Body of pancreas (tissue), 4 donors: ENCODE results near the gene EPB41L5. TPM values are rescaled to one million over a fixed set of nuclear protein-coding genes. Genes with fewer than 3 reads are reported as not detected.

ENCODE experiments used
- ATAC-seq: fragments of 150-250 bp; one replicate; pipeline ENCODE4 v1.9.1; 2016
- DNase-seq, 4 donors: peaks; one replicate each; pipeline ENCODE4 v3.0.0-alpha.2; 2019
- H3K27ac ChIP-seq, 4 donors: fragments of 200-600 bp; sonication (generic); 1 replicate in 3 of 4; 2 replicates in 1 of 4; pipeline versions ENCODE4 v1.5.1 to v1.6.1; 2016 to 2019; ENCODE audit warnings: mild to moderate bottlenecking in 1 of 4, mixed read lengths in 1 of 4, moderate library complexity in 1 of 4
- H3K27me3 ChIP-seq, 2 donors: fragments of 200-600 bp; sonication (generic); one replicate each; pipeline ENCODE4 v1.6.0; 2016; ENCODE audit warnings: mild to moderate bottlenecking in 1 of 2
- H3K36me3 ChIP-seq, 2 donors: fragments of 200-600 bp; sonication (generic); replicated peaks in 1 of 2; 2 replicates each; pipeline ENCODE4 v1.5.1; 2016; ENCODE audit warnings: low read depth in 2 of 2; ENCODE audit not compliant: insufficient read depth in 1 of 2
- H3K4me1 ChIP-seq: fragments of 200-600 bp; sonication (generic); one replicate; pipeline ENCODE4 v1.6.0; 2016
- H3K4me3 ChIP-seq, 2 donors: fragments of 200-600 bp; sonication (generic); 1 replicate in 1 of 2; 2 replicates in 1 of 2; pipeline ENCODE4 v1.5.1; 2016 to 2019
- H3K9me3 ChIP-seq, 3 donors: fragments of 200-600 bp; sonication (generic); 1 replicate in 2 of 3; 2 replicates in 1 of 3; pipeline ENCODE4 v1.5.1; 2016
- POLR2A ChIP-seq, 3 donors: fragments of 450-650 bp; IDR thresholded peaks; one replicate each; pipeline ENCODE4 v1.6.1; 2016; ENCODE audit warnings: antibody characterized with exemption in 3 of 3, mild to moderate bottlenecking in 2 of 3
- WGBS, 2 donors: methylation state at CpG; one replicate each; pipeline ENCODE4 v1.1.5; 2017; 5-methylcytosine and 5-hydroxymethylcytosine counted together
- intact Hi-C: fragments of 100-400 bp; cut with DNase I; formaldehyde crosslinking; loops from one replicate; pipeline ENCODE4 v1.15.1; 2023
- total RNA-seq, 2 donors: library from RNA; depleted of rRNA; stranded (reverse); fragments of >200 nt; gene quantifications; one replicate each; pipeline ENCODE4 v1.1.0, GENCODE V29; 2016
- TF ChIP-seq, protein P1 (sequence below), 7 experiments: fragments of 450-650 bp in 4 of 7; fragments of 200-600 bp in 3 of 7; sonication (generic) in 3 of 7; IDR thresholded peaks; one replicate each; pipeline ENCODE4 v1.5.1; 2016 to 2019; ENCODE audit warnings: antibody characterized with exemption in 7 of 7

The EPB41L5 gene
- total RNA-seq, 2 donors from 2014 or later = 27.2 to 32.6 TPM

DNA sequence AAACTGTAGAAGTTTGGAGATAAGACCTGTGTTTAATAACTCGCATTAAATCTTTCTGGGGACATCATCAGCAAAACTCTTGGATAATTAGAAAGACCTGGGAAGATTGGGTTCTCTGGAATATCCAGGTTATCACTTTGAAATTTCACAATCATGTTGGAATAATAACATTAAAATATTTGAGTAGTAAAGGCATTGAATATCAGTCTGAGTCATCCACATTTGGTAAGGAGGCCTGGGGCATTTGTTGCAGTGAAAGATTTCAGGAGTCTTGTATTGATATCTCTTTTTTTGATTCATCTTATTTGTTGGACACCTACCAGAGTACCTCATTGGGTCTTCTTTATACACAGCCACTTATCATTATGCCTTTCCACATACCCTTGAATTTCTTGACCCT is 95.9 kb downstream of the EPB41L5 start:
- Histone ChIP-seq H3K9me3 (no peaks in the 10 kb centered on the region), H3K36me3 (peaks cover 0 to 6% of the 10 kb centered on the region in 2 donors), H3K27ac (no peak overlapping the region), H3K4me3 (no peak overlapping the region), H3K4me1 (peaks cover 20% of the 10 kb centered on the region), H3K27me3 (no peaks in the 10 kb centered on the region)
- 92% methylated on average over 1 of the region's 1 CpG for WGBS, 2 donors
- DNase-seq (no peak), ATAC-seq (no peak)
- TF ChIP-seq POLR2A (IDR thresholded peaks at IDR 0.05) = no peak
- TF ChIP-seq, protein P1, sequence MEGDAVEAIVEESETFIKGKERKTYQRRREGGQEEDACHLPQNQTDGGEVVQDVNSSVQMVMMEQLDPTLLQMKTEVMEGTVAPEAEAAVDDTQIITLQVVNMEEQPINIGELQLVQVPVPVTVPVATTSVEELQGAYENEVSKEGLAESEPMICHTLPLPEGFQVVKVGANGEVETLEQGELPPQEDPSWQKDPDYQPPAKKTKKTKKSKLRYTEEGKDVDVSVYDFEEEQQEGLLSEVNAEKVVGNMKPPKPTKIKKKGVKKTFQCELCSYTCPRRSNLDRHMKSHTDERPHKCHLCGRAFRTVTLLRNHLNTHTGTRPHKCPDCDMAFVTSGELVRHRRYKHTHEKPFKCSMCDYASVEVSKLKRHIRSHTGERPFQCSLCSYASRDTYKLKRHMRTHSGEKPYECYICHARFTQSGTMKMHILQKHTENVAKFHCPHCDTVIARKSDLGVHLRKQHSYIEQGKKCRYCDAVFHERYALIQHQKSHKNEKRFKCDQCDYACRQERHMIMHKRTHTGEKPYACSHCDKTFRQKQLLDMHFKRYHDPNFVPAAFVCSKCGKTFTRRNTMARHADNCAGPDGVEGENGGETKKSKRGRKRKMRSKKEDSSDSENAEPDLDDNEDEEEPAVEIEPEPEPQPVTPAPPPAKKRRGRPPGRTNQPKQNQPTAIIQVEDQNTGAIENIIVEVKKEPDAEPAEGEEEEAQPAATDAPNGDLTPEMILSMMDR (IDR thresholded peaks at IDR 0.05) = no peak
- intact Hi-C loops = no loop called here

DNA sequence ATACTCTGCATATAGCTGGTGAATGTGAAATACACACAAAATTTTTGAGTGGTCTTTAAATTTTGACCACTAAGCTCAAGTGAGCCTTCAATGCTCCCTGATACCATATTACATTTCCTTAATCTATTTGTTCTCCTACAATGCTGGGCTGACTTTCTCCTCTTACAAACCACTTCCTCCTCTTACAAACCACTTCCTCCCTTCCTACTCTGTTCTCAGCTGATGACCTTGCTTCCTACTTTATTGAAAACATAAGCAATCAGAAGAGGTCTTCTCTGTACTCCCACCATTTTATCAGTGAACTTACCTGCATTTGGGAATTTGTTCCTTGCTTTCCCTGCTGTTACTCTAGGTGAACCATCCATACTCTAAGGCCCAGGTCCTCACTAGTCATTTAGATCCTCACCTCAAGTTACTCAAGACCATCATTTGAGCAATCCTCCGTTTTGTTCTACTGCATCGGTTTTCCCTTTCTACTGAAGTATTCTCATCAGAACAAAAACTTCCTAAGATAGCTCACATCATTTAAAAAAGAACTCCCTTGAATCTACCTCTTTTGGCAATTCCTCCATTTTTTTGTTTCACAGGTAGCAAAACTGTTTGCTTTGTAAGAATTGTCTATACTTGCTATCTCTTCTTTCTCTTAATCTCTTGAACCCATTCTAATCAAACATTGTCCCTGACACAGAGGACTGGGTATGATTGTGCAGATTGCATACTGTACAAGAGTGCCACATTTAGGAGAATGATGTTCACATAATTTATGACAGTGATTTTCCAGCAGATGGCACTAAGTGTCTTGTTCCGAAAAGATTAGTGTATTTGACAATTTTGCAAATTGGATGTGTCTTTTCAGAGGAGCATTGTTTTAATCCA is 96.5 kb downstream of the EPB41L5 start:
- intact Hi-C loops = no loop called here
- H3K27ac ChIP-seq = no peak overlapping the region
- no peaks in the 10 kb centered on the region for H3K27me3 ChIP-seq
- no peak for DNase-seq
- ATAC-seq = no peak
- WGBS, 2 donors = 72 to 81% methylated on average over 3 of the region's 3 CpGs
- H3K9me3 ChIP-seq = no peaks in the 10 kb centered on the region
- TF ChIP-seq POLR2A (IDR thresholded peaks at IDR 0.05) = no peak
- TF ChIP-seq, protein P1 (IDR thresholded peaks at IDR 0.05) = peak in 1 of 7 experiments; percentile 23
- H3K36me3 ChIP-seq = no peaks in the 10 kb centered on the region
- H3K4me3 ChIP-seq = no peak overlapping the region
- peaks cover 20% of the 10 kb centered on the region for H3K4me1 ChIP-seq

DNA sequence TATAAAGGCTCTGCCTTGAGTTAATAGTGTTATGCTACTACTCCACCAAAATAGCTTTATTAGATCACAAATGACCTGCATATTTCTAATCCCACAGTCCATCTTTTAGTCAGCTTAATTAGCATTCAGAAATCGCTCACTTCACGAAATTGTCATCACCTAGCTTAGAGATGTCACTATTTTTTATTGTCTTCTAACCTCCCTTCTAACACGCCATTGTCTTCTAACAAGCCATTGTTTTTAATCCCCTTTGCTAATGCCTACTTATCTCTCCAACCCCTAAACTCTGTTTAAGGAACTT is 97.1 kb downstream of the EPB41L5 start:
- H3K27ac ChIP-seq = no peak overlapping the region
- WGBS, 2 donors = 90 to 91% methylated on average over 3 of the region's 3 CpGs

DNA sequence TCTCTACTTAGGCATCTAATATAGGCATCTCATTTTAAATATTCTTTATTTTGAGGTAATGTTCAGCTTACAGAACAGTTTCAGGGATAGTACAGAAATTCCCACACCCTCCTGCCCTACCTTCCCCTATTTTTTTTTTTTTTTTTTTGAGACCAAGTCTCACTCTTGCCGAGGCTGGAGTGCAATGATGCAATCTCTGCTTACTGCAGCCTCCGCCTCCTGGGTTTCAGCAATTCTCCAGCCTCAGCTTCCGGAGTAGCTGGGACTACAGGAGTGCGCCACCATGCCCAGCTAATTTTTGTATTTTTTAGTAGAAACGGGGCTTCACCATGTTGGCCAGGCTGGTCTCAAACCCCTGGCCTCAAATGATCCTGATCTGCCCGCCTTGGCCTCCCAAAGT is 97.6 kb downstream of the EPB41L5 start:
- intact Hi-C loops = no loop called here
- ATAC-seq = no peak
- Histone ChIP-seq H3K4me3 (no peak overlapping the region), H3K27ac (no peak overlapping the region), H3K9me3 (no peaks in the 10 kb centered on the region), H3K27me3 (no peaks in the 10 kb centered on the region), H3K36me3 (no peaks in the 10 kb centered on the region), H3K4me1 (peaks cover 20% of the 10 kb centered on the region)
- peak in 1 of 4 donors; percentile 28 for DNase-seq
- TF ChIP-seq, protein P1 (IDR thresholded peaks at IDR 0.05) = no peak
- TF ChIP-seq POLR2A (IDR thresholded peaks at IDR 0.05) = no peak
- WGBS, 2 donors = 74 to 96% methylated on average over 6 of the region's 6 CpGs

More for the DNA sequence above, 97.1 kb downstream of the EPB41L5 start:
- DNase-seq (no peak), ATAC-seq (no peak)
- Histone ChIP-seq H3K27me3 (no peaks in the 10 kb centered on the region), H3K9me3 (no peaks in the 10 kb centered on the region), H3K4me1 (peaks cover 20% of the 10 kb centered on the region), H3K36me3 (no peaks in the 10 kb centered on the region), H3K4me3 (no peak overlapping the region)
- intact Hi-C loops = no loop called here
- TF ChIP-seq POLR2A (IDR thresholded peaks at IDR 0.05) = no peak
- TF ChIP-seq, protein P1 (IDR thresholded peaks at IDR 0.05) = no peak

DNA sequence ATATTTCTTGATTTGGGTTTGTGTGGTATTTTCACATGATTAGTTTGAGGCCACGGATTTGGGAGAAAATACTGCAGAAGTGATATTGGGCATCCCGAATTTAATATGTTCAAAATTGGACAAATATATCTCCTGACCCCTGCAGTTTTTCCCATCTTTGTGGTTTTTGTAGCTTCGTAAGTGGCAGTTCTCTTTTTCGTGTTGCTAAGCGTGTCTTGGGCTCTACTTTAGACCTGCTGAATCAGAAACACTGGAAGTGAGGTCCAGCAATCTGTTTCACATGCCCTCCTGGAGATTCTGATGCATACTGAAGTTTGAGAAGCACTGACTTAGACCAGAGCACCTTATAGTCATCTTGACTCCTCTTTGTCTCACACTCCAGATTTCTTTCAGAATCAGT is 98.3 kb downstream of the EPB41L5 start:
- no peak for ATAC-seq
- intact Hi-C loops = no loop called here
- 85 to 93% methylated on average over 5 of the region's 5 CpGs for WGBS, 2 donors

More for the DNA sequence above, 98.3 kb downstream of the EPB41L5 start:
- no peaks in the 10 kb centered on the region for H3K27me3 ChIP-seq
- no peaks in the 10 kb centered on the region for H3K36me3 ChIP-seq
- no peak overlapping the region for H3K27ac ChIP-seq
- TF ChIP-seq, protein P1 (IDR thresholded peaks at IDR 0.05) = no peak
- no peak for TF ChIP-seq POLR2A (IDR thresholded peaks at IDR 0.05)
- H3K4me3 ChIP-seq = no peak overlapping the region
- H3K4me1 ChIP-seq = peaks cover 20% of the 10 kb centered on the region
- no peak for DNase-seq
- H3K9me3 ChIP-seq = no peaks in the 10 kb centered on the region
